ENCODE data around the gene PRRT3.

GRCh38 chr3:9934993-9935392 lies 17.2 kb downstream of the PRRT3 start:
- no peak for TF ChIP-seq CTCF (IDR thresholded peaks at IDR 0.05; ENCODE audit: low read length)
- TF ChIP-seq EZH2 (IDR thresholded peaks at IDR 0.05; ENCODE audit: borderline replicate concordance, low read length): no peak

Data from OCI-LY1 (cell line).